Mesothelial cell of epicardium (in vitro differentiated cells): Measurements from ENCODE around the gene POU2AF2. TPM values are rescaled to one million over a fixed set of nuclear protein-coding genes. Genes with fewer than 3 reads are reported as not detected.
"Not testable (repeated sequence)": the region's sequence is repeated elsewhere in the genome, so short reads cannot be mapped to it uniquely, and the experiment has no call there.

ENCODE experiments used
- DNase-seq, 2 experiments: peaks; one replicate each; pipeline ENCODE4 v3.0.0; 2021; ENCODE audit warnings: low spot score in 2 of 2; ENCODE audit not compliant: unreplicated experiment in 2 of 2
- H3K27ac Mint-ChIP-seq: 2 replicates; pipeline ENCODE4 v1.8.0; 2021; ENCODE audit warnings: mixed read lengths
- H3K27me3 Mint-ChIP-seq: 2 replicates; pipeline ENCODE4 v1.8.0; 2021; ENCODE audit warnings: low read depth, mixed read lengths
- H3K36me3 Mint-ChIP-seq: 2 replicates; pipeline ENCODE4 v1.8.0; 2021; ENCODE audit warnings: mixed read lengths
- H3K4me1 Mint-ChIP-seq: 2 replicates; pipeline ENCODE4 v1.8.0; 2021; ENCODE audit warnings: mixed read lengths
- H3K4me3 Mint-ChIP-seq: 2 replicates; pipeline ENCODE4 v1.8.0; 2021; ENCODE audit warnings: mild to moderate bottlenecking, moderate library complexity, mixed read lengths
- H3K9me3 Mint-ChIP-seq: 2 replicates; pipeline ENCODE4 v1.8.0; 2021; ENCODE audit warnings: mixed read lengths
- CTCF ChIP-seq: fragments of 200-600 bp; sonication (generic); IDR thresholded peaks from one replicate; pipeline ENCODE4 v1.5.0; 2021; ENCODE audit warnings: antibody characterized with exemption; ENCODE audit not compliant: unreplicated experiment
- total RNA-seq: library from RNA; stranded (reverse); gene quantifications from 3 replicates; pipeline ENCODE4 v1.2.1, GENCODE V29; 2021

Gene POU2AF2
- total RNA-seq, 1 donor from 2014 or later, result not detected

GRCh38 chr11:111260811-111261210 lies 15.3 kb downstream of the POU2AF2 start:
- TF ChIP-seq CTCF, result no peak
- no peak for DNase-seq
- Mint-ChIP-seq H3K9me3 (peaks cover 3% of the 10 kb centered on the region), H3K4me3 (no peak overlapping the region), H3K4me1 (no peaks in the 10 kb centered on the region), H3K36me3 (no peaks in the 10 kb centered on the region), H3K27ac (no peak overlapping the region), H3K27me3 (peaks cover 56% of the 10 kb centered on the region)

GRCh38 chr11:111264646-111265045 lies 19.1 kb downstream of the POU2AF2 start:
- DNase-seq, result no peak
- TF ChIP-seq CTCF, result no peak
- Mint-ChIP-seq H3K9me3 (peaks cover 3% of the 10 kb centered on the region), H3K4me1 (peaks cover 2% of the 10 kb centered on the region), H3K27me3 (peaks cover 49% of the 10 kb centered on the region), H3K36me3 (no peaks in the 10 kb centered on the region), H3K27ac (no peak overlapping the region), H3K4me3 (no peak overlapping the region)

GRCh38 chr11:111265421-111265820 lies 19.9 kb downstream of the POU2AF2 start:
- H3K27ac Mint-ChIP-seq, result no peak overlapping the region
- TF ChIP-seq CTCF, result no peak
- H3K36me3 Mint-ChIP-seq, result no peaks in the 10 kb centered on the region
- H3K4me1 Mint-ChIP-seq, result peaks cover 2% of the 10 kb centered on the region
- peaks cover 44% of the 10 kb centered on the region for H3K27me3 Mint-ChIP-seq
- no peak overlapping the region for H3K4me3 Mint-ChIP-seq
- DNase-seq, result no peak
- H3K9me3 Mint-ChIP-seq, result no peaks in the 10 kb centered on the region

- not testable (repeated sequence) for DNase-seq, H3K36me3 Mint-ChIP-seq, H3K9me3 Mint-ChIP-seq, H3K27ac Mint-ChIP-seq, H3K4me3 Mint-ChIP-seq, H3K4me1 Mint-ChIP-seq
- peaks cover 32% of the 10 kb centered on the region for H3K27me3 Mint-ChIP-seq
Measured at GRCh38 chr11:111268303-111268702, 22.8 kb downstream of the POU2AF2 start.

GRCh38 chr11:111269146-111269868 lies 23.8 kb downstream of the POU2AF2 start:
- H3K4me1 Mint-ChIP-seq, result peaks cover 2% of the 10 kb centered on the region
- H3K27me3 Mint-ChIP-seq, result peaks cover 30% of the 10 kb centered on the region
- H3K36me3 Mint-ChIP-seq, result no peaks in the 10 kb centered on the region
- no peak overlapping the region for H3K27ac Mint-ChIP-seq
- no peak for TF ChIP-seq CTCF
- no peak for DNase-seq
- H3K4me3 Mint-ChIP-seq, result no peak overlapping the region
- H3K9me3 Mint-ChIP-seq, result no peaks in the 10 kb centered on the region

GRCh38 chr11:111272420-111272819 lies 26.9 kb downstream of the POU2AF2 start:
- no peak overlapping the region for H3K27ac Mint-ChIP-seq
- TF ChIP-seq CTCF, result no peak
- no peaks in the 10 kb centered on the region for H3K36me3 Mint-ChIP-seq
- H3K27me3 Mint-ChIP-seq, result peaks cover 38% of the 10 kb centered on the region
- H3K4me1 Mint-ChIP-seq, result peaks cover 2% of the 10 kb centered on the region
- H3K4me3 Mint-ChIP-seq, result no peak overlapping the region
- peaks cover 5% of the 10 kb centered on the region for H3K9me3 Mint-ChIP-seq
- no peak for DNase-seq
